PC-3 (cell line): ENCODE measurements around the gene GAREM2. TPM values are rescaled to one million over a fixed set of nuclear protein-coding genes. Genes with fewer than 3 reads are reported as not detected.
"Not testable (repeated sequence)": the region's sequence is repeated elsewhere in the genome, so short reads cannot be mapped to it uniquely, and the experiment has no call there.

ENCODE experiments used
- ATAC-seq: fragments of 200-7000 bp; cut with Tn5 transposase; 2 replicates; pipeline ENCODE4 v1.9.1; 2020; ENCODE audit warnings: mild to moderate bottlenecking, moderate library complexity
- BruUV-seq: library from RNA; stranded (reverse); fragments of 400-500 nt; replicated peaks from 2 replicates; lab custom pipeline; 2021; lab: Mats Ljungman, UMichigan
- CTCF ChIA-PET: fragments of 300-600 bp; sonication (Branson Sonifier 250); formaldehyde crosslinking; loops from one replicate; lab custom pipeline; 2022; ENCODE audit warnings: antibody characterized with exemption; lab: Charles Lee
- POLR2A ChIA-PET: fragments of 300-600 bp; sonication (Branson Sonifier 250); formaldehyde crosslinking; loops from one replicate; lab custom pipeline; 2022; ENCODE audit warnings: antibody characterized with exemption; ENCODE audit not compliant: unreplicated experiment; lab: Charles Lee
- DNase-seq: peaks from one replicate; pipeline ENCODE4 v3.0.0-alpha.2; 2015
- H2AFZ ChIP-seq: fragments of 300-600 bp; sonication (generic); 2 replicates; pipeline ENCODE4 v1.6.0; 2016; ENCODE audit warnings: antibody characterized with exemption, low read length
- H3F3A ChIP-seq: fragments of 300-600 bp; sonication (generic); one replicate; pipeline ENCODE4 v1.6.0; 2017; ENCODE audit warnings: antibody characterized with exemption, low read length, control low read depth, mild to moderate bottlenecking; ENCODE audit not compliant: unreplicated experiment
- H3K27ac ChIP-seq: fragments of 300-600 bp; sonication (generic); 2 replicates; pipeline ENCODE4 v1.5.1; 2016; ENCODE audit warnings: mild to moderate bottlenecking, low read length
- H3K27me3 ChIP-seq: fragments of 300-600 bp; sonication (generic); 2 replicates; pipeline ENCODE4 v1.6.1; 2016; ENCODE audit warnings: low read length, mixed read lengths
- H3K36me3 ChIP-seq: fragments of 300-600 bp; sonication (generic); 2 replicates; pipeline ENCODE4 v1.6.1; 2016; ENCODE audit warnings: low read depth, mixed run types, low read length, mixed read lengths
- H3K4me1 ChIP-seq: fragments of 300-600 bp; sonication (generic); 2 replicates; pipeline ENCODE4 v1.5.1; 2016; ENCODE audit warnings: low read length; ENCODE audit not compliant: insufficient read depth
- H3K4me2 ChIP-seq: fragments of 300-600 bp; sonication (generic); 2 replicates; pipeline ENCODE4 v1.6.0; 2016; ENCODE audit warnings: low read length
- H3K4me3 ChIP-seq: fragments of 300-600 bp; sonication (generic); 2 replicates; pipeline ENCODE4 v1.5.1; 2016; ENCODE audit warnings: mild to moderate bottlenecking, low read length, mixed read lengths
- H3K79me2 ChIP-seq: fragments of 300-600 bp; sonication (generic); 2 replicates; pipeline ENCODE4 v1.6.1; 2017; ENCODE audit warnings: low read length, mixed read lengths
- H3K9ac ChIP-seq: fragments of 300-600 bp; sonication (generic); 2 replicates; pipeline ENCODE4 v1.6.0; 2016; ENCODE audit warnings: mild to moderate bottlenecking, low read length
- H3K9me2 ChIP-seq: fragments of 300-600 bp; sonication (generic); replicated peaks from 2 replicates; pipeline ENCODE4 v1.6.1; 2016; ENCODE audit warnings: mixed run types, low read length, mixed read lengths
- H3K9me3 ChIP-seq: fragments of 300-600 bp; sonication (generic); 2 replicates; pipeline ENCODE4 v1.6.1; 2016; ENCODE audit warnings: low read length, mixed read lengths
- H4K20me1 ChIP-seq: fragments of 300-600 bp; sonication (generic); 2 replicates; pipeline ENCODE4 v1.6.1; 2016; ENCODE audit warnings: low read length, mixed read lengths
- EZH2 ChIP-seq: fragments of 300-600 bp; sonication (generic); IDR thresholded peaks from one replicate; pipeline ENCODE4 v1.6.1; 2017; ENCODE audit warnings: antibody characterized with exemption, mild to moderate bottlenecking, low read length; ENCODE audit not compliant: unreplicated experiment
- EZH2phosphoT487 ChIP-seq: fragments of 300-600 bp; sonication (generic); IDR thresholded peaks from 2 replicates; pipeline ENCODE4 v1.6.1; 2018; ENCODE audit warnings: mild to moderate bottlenecking, antibody characterized with exemption, low read length, borderline replicate concordance
- intact Hi-C: fragments of 100-400 bp; cut with micrococcal nuclease; formaldehyde crosslinking; loops from 2 replicates; pipeline ENCODE4 v1.9.0; 2023
- total RNA-seq: library from RNA; depleted of rRNA; stranded (reverse); fragments of >200 nt; gene quantifications from 2 replicates; pipeline ENCODE4 v1.2.3, GENCODE V29; 2014
- TF ChIP-seq, protein P1 (sequence below): fragments of 300-600 bp; sonication (generic); conservative IDR thresholded peaks from 2 replicates; pipeline ENCODE4 v1.5.1; 2017; ENCODE audit warnings: antibody characterized with exemption, low read depth, mild to moderate bottlenecking, low read length

The GAREM2 gene
- total RNA-seq, 1 experiment from 2014 or later, result 1.4 TPM

- Histone ChIP-seq H3K4me1 (no peaks in the 10 kb centered on the region), H3K79me2 (no peaks in the 10 kb centered on the region), H3K9me3 (no peaks in the 10 kb centered on the region), H3K9ac (no peak overlapping the region), H3K9me2 (no peaks in the 10 kb centered on the region), H3K4me3 (no peak overlapping the region), H3K27ac (no peak overlapping the region), H4K20me1 (no peaks in the 10 kb centered on the region), H3K4me2 (no peak overlapping the region), H3K36me3 (no peaks in the 10 kb centered on the region), H3K27me3 (no peaks in the 10 kb centered on the region), H3F3A (no peaks in the 10 kb centered on the region), H2AFZ (no peak overlapping the region)
- ChIA-PET POLR2A (no interaction called here), CTCF (no interaction called here)
- no peak for DNase-seq
- intact Hi-C loops, result no loop called here
- no TSS peak for BruUV-seq
- ATAC-seq, result no peak
- TF ChIP-seq, protein P1, sequence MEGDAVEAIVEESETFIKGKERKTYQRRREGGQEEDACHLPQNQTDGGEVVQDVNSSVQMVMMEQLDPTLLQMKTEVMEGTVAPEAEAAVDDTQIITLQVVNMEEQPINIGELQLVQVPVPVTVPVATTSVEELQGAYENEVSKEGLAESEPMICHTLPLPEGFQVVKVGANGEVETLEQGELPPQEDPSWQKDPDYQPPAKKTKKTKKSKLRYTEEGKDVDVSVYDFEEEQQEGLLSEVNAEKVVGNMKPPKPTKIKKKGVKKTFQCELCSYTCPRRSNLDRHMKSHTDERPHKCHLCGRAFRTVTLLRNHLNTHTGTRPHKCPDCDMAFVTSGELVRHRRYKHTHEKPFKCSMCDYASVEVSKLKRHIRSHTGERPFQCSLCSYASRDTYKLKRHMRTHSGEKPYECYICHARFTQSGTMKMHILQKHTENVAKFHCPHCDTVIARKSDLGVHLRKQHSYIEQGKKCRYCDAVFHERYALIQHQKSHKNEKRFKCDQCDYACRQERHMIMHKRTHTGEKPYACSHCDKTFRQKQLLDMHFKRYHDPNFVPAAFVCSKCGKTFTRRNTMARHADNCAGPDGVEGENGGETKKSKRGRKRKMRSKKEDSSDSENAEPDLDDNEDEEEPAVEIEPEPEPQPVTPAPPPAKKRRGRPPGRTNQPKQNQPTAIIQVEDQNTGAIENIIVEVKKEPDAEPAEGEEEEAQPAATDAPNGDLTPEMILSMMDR, result no peak
- TF ChIP-seq EZH2phosphoT487 (no peak), EZH2 (no peak)
Measured at GRCh38 chr2:26165403-26165802, 7.5 kb upstream of the GAREM2 start.

GRCh38 chr2:26166541-26166940 lies 6.3 kb upstream of the GAREM2 start:
- DNase-seq, H3K27ac ChIP-seq, ATAC-seq, H4K20me1 ChIP-seq, H3K27me3 ChIP-seq, CTCF ChIA-PET, intact Hi-C loops, H2AFZ ChIP-seq, H3K9me3 ChIP-seq, H3F3A ChIP-seq, H3K9me2 ChIP-seq, H3K4me1 ChIP-seq, H3K9ac ChIP-seq, BruUV-seq, H3K4me2 ChIP-seq, H3K4me3 ChIP-seq, H3K36me3 ChIP-seq, H3K79me2 ChIP-seq: not testable (repeated sequence)
- POLR2A ChIA-PET, result interaction anchor here (0.6 kb wide), 1 partner anchor 102 kb away, joined by 3 read pairs; no protein-coding TSS in a partner anchor

GRCh38 chr2:26168785-26169184 lies 4.1 kb upstream of the GAREM2 start:
- H3K27me3 ChIP-seq, result no peaks in the 10 kb centered on the region
- H3K4me2 ChIP-seq, result no peak overlapping the region
- no peaks in the 10 kb centered on the region for H3K9me2 ChIP-seq
- ATAC-seq (no peak), DNase-seq (no peak)
- no peak overlapping the region for H3K9ac ChIP-seq
- ChIA-PET POLR2A (no interaction called here), CTCF (no interaction called here)
- H3K36me3 ChIP-seq, result no peaks in the 10 kb centered on the region
- no TSS peak for BruUV-seq
- TF ChIP-seq, protein P1, result no peak
- TF ChIP-seq EZH2 (no peak), EZH2phosphoT487 (no peak)
- no peaks in the 10 kb centered on the region for H4K20me1 ChIP-seq
- H3K4me3 ChIP-seq, result no peak overlapping the region
- H3K79me2 ChIP-seq, result no peaks in the 10 kb centered on the region
- H3K9me3 ChIP-seq, result no peaks in the 10 kb centered on the region
- H3K27ac ChIP-seq, result no peak overlapping the region
- intact Hi-C loops, result no loop called here
- H3F3A ChIP-seq, result no peaks in the 10 kb centered on the region
- H3K4me1 ChIP-seq, result no peaks in the 10 kb centered on the region
- H2AFZ ChIP-seq, result no peak overlapping the region
